Breast epithelium (tissue), 4 donors: ENCODE measurements around the gene C4orf46. TPM values are rescaled to one million over a fixed set of nuclear protein-coding genes. Genes with fewer than 3 reads are reported as not detected.
"Not testable (repeated sequence)": the region's sequence is repeated elsewhere in the genome, so short reads cannot be mapped to it uniquely, and the experiment has no call there.

Experiments
- DNase-seq, 2 donors: peaks; one replicate each; pipeline ENCODE4 v3.0.0-alpha.2; 2019; ENCODE audit warnings: low spot score in 2 of 2
- H3K27ac ChIP-seq, 2 donors: fragments of 200-600 bp; sonication (generic) in 1 of 2; one replicate each; pipeline ENCODE4 v1.5.1; 2016 to 2019; ENCODE audit warnings: mild to moderate bottlenecking in 1 of 2
- H3K27me3 ChIP-seq, 2 donors: fragments of 200-600 bp; sonication (generic) in 1 of 2; one replicate each; pipeline versions ENCODE4 v1.5.1 to v1.6.0; 2017 to 2019; ENCODE audit warnings: control low read depth in 1 of 2, mild to moderate bottlenecking in 1 of 2
- H3K36me3 ChIP-seq: fragments of 200-600 bp; one replicate; pipeline ENCODE4 v1.5.1; 2019
- H3K4me1 ChIP-seq, 2 donors: fragments of 200-600 bp; sonication (generic); one replicate each; pipeline ENCODE4 v1.5.1; 2016 to 2019; ENCODE audit warnings: control low read depth in 1 of 2
- H3K4me3 ChIP-seq, 3 donors: fragments of 200-600 bp; sonication (generic); 1 replicate in 2 of 3; 2 replicates in 1 of 3; pipeline ENCODE4 v1.5.1; 2016 to 2019; ENCODE audit warnings: mild to moderate bottlenecking in 3 of 3, moderate library complexity in 2 of 3
- H3K9me3 ChIP-seq, 2 donors: fragments of 200-600 bp; sonication (generic) in 1 of 2; one replicate each; pipeline ENCODE4 v1.5.1; 2016 to 2019; ENCODE audit warnings: control low read depth in 1 of 2
- CTCF ChIP-seq, 3 donors: fragments of 450-650 bp; IDR thresholded peaks; one replicate each; pipeline ENCODE4 v1.5.1; 2016 to 2017; ENCODE audit warnings: antibody characterized with exemption in 3 of 3, mild to moderate bottlenecking in 3 of 3, moderate library complexity in 3 of 3
- POLR2A ChIP-seq: fragments of 450-650 bp; IDR thresholded peaks from one replicate; pipeline ENCODE4 v1.6.1; 2016; ENCODE audit warnings: antibody characterized with exemption, mild to moderate bottlenecking, moderate library complexity
- POLR2AphosphoS5 ChIP-seq, 3 donors: sonication (generic); formaldehyde crosslinking; IDR thresholded peaks; one replicate each; pipeline ENCODE4 v1.6.1; 2017; ENCODE audit warnings: antibody characterized with exemption in 3 of 3
- intact Hi-C: fragments of 100-400 bp; cut with DNase I; formaldehyde crosslinking; loops from one replicate; pipeline ENCODE4 v1.15.1; 2023; ENCODE audit warnings: low total_unique reads
- total RNA-seq, 3 donors: library from RNA; depleted of rRNA; stranded (reverse); fragments of >200 nt; gene quantifications; one replicate each; pipeline ENCODE4 v1.1.0, GENCODE V29; 2016

Gene C4orf46
- total RNA-seq, 3 donors from 2014 or later, result 3.3 to 6.1 (median 5.4) TPM

DNA sequence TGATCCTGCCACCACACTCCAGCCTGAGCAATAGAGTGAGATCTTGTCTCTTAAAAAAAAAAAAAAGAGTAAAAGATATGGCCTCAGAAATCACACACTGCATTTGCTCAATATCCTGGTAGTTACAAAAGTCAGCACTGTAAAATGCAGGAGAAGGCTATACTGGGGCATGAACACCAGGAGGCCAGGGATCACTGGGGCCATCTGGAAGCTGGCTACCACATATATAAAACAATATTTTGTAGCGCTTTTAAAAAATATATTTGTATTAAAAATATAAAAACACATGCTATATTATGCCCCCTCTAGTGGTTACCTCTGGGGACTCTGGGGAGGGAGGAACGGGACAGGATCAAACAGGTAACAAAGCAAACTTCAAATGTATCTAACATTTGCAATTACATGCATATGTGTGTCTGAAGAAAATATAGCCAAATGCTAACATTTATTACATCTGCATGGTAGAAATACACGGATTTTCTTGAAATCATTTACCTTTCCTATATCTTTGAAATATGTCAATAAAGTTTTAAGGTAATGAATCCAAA lies 4.0 kb downstream of the C4orf46 start:
- Histone ChIP-seq H3K9me3 (no peaks in the 10 kb centered on the region), H3K27me3 (no peaks in the 10 kb centered on the region), H3K4me1 (peaks cover 3 to 4% of the 10 kb centered on the region in 2 donors), H3K4me3 (no peak overlapping the region), H3K27ac (no peak overlapping the region), H3K36me3 (no peaks in the 10 kb centered on the region)
- no peak for DNase-seq
- intact Hi-C loops, result no loop called here
- no peak for TF ChIP-seq POLR2A
- peak in 2 of 3 donors; percentile 14 to 16 for TF ChIP-seq CTCF (IDR thresholded peaks at IDR 0.05)
- TF ChIP-seq POLR2AphosphoS5 (IDR thresholded peaks at IDR 0.05), result no peak

DNA sequence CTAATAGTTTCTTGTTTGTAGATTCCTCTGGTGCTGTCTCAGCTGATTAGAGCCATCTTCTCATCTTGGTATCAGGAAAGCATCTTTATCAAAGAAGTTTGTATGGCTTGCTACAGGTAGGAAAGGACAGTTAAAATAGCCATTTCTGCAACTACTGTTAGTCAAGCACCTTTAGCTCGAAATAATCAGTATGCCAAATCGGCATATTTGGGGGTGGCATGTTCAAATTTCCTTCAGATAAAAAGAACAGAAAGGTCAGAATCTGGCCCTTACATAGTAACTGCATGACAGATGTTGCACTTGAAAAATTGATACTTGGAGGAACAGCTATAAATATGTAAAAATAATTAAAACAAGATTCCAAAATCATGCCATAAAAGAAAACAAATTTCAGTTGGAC lies 4.8 kb downstream of the C4orf46 start:
- no peak for DNase-seq
- Histone ChIP-seq H3K27ac (no peak overlapping the region), H3K4me1 (peaks cover 3 to 4% of the 10 kb centered on the region in 2 donors), H3K27me3 (no peaks in the 10 kb centered on the region), H3K4me3 (no peak overlapping the region), H3K36me3 (no peaks in the 10 kb centered on the region), H3K9me3 (no peaks in the 10 kb centered on the region)
- intact Hi-C loops, result no loop called here
- TF ChIP-seq CTCF (IDR thresholded peaks at IDR 0.05) (no peak), POLR2AphosphoS5 (IDR thresholded peaks at IDR 0.05) (no peak), POLR2A (no peak)

GRCh38 chr4:158664806-158665205 lies 6.9 kb downstream of the C4orf46 start:
- intact Hi-C loops, result no loop called here

DNA sequence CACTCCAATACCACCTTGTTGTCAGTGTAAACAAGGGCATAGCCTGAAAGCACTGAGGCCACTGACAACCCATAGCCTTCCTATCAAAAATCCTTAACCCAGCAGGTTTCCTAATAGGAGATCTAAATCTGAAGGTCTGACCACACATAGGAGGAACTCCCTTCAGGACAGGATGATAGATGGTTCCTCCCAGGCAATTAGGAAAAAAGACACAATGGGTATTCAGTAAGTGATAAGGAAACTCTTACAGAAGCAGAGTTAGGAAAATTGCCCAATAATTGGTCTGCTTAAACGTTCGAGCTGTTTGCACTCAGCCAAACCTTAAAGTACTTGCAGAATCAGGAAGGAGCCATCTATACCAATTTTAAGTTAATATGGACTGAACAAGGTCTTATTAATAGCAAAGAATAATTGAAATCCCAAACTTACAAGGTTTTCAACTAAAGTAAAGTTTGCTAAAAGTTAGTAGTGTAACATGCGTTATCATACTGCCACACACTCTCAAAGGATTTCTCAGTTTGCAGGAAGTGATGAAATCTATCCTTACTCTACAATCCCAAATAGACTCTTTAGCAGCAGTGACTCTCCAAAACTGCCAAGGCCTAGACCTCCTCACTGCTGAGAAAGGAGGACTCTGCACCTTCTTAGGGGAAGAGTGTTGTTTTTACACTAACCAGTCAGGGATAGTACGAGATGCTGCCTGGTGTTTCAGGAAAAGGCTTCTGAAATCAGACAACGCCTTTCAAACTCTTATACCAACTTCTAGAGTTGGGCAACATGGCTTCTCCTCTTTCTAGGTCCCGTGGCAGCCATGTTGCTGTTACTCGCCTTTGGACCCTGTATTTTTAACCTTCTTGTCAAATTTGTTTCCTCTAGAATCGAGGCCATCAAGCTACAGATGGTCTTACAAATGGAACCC lies 7.7 kb downstream of the C4orf46 start:
- DNase-seq, H3K9me3 ChIP-seq, intact Hi-C loops, H3K27ac ChIP-seq, H3K36me3 ChIP-seq, H3K4me3 ChIP-seq, H3K4me1 ChIP-seq, H3K27me3 ChIP-seq: not testable (repeated sequence)

More at GRCh38 chr4:158664806-158665205, 6.9 kb downstream of the C4orf46 start:
- Histone ChIP-seq H3K27me3 (no peaks in the 10 kb centered on the region), H3K27ac (no peak overlapping the region), H3K4me1 (no peaks in the 10 kb centered on the region), H3K36me3 (no peaks in the 10 kb centered on the region), H3K4me3 (no peak overlapping the region), H3K9me3 (no peaks in the 10 kb centered on the region)
- no peak for DNase-seq
- TF ChIP-seq POLR2A (no peak), POLR2AphosphoS5 (IDR thresholded peaks at IDR 0.05) (no peak), CTCF (IDR thresholded peaks at IDR 0.05) (no peak)

DNA sequence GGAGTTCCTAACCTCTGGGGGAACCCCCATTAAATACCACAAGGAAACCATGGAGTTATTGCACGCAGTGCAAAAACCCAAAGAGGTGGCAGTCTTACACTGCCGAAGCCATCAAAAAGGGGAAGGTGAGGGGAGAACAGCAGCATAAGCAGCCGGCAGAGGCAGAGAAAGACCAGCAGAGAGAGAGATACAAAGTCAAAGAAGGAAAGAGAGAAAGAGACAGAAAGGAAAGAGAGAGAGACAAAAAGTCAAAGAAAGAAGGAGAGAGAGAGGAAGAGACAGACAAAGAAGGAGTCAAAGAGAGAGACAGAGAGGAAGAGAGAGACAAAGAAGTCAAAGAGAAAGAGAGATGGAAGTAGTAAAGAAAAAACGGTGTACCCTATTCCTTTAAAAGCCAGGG lies 8.4 kb downstream of the C4orf46 start:
- H3K9me3 ChIP-seq, H3K27ac ChIP-seq, DNase-seq, H3K36me3 ChIP-seq, H3K4me1 ChIP-seq, H3K4me3 ChIP-seq, H3K27me3 ChIP-seq, intact Hi-C loops: not testable (repeated sequence)

GRCh38 chr4:158657291-158657690 lies 14.4 kb downstream of the C4orf46 start:
- H3K27me3 ChIP-seq, result no peaks in the 10 kb centered on the region
- intact Hi-C loops, result no loop called here
- no peak for DNase-seq

More at GRCh38 chr4:158657291-158657690, 14.4 kb downstream of the C4orf46 start:
- no peak for TF ChIP-seq CTCF (IDR thresholded peaks at IDR 0.05)
- TF ChIP-seq POLR2A, result no peak
- TF ChIP-seq POLR2AphosphoS5 (IDR thresholded peaks at IDR 0.05), result no peak
- H3K36me3 ChIP-seq, result no peaks in the 10 kb centered on the region
- no peak overlapping the region for H3K4me3 ChIP-seq
- H3K4me1 ChIP-seq, result no peaks in the 10 kb centered on the region
- no peak overlapping the region for H3K27ac ChIP-seq
- H3K9me3 ChIP-seq, result no peaks in the 10 kb centered on the region
